MM.1S (cell line): ENCODE results near the gene EFNA2.

Source experiments
- DNase-seq: peaks from one replicate; pipeline ENCODE4 v3.0.0-alpha.2; 2015
- H2AFZ ChIP-seq: fragments of 300-600 bp; sonication (generic); 2 replicates; pipeline ENCODE4 v1.6.0; 2016; ENCODE audit warnings: antibody characterized with exemption, low read length
- H3F3A ChIP-seq: fragments of 300-600 bp; sonication (generic); 2 replicates; pipeline ENCODE4 v1.6.1; 2016; ENCODE audit warnings: mild to moderate bottlenecking, antibody characterized with exemption, low read length, moderate library complexity, mixed read lengths; ENCODE audit not compliant: insufficient read depth
- H3K27ac ChIP-seq: fragments of 300-600 bp; sonication (generic); 2 replicates; pipeline ENCODE4 v1.5.1; 2016; ENCODE audit warnings: mild to moderate bottlenecking, low read length
- H3K27me3 ChIP-seq: fragments of 300-600 bp; sonication (generic); replicated peaks from 2 replicates; pipeline ENCODE4 v1.6.0; 2016; ENCODE audit warnings: low read length; ENCODE audit not compliant: insufficient read depth
- H3K36me3 ChIP-seq: fragments of 300-600 bp; sonication (generic); replicated peaks from 2 replicates; pipeline ENCODE4 v1.6.1; 2016; ENCODE audit warnings: mild to moderate bottlenecking, low read length, mixed read lengths; ENCODE audit not compliant: insufficient read depth
- H3K4me1 ChIP-seq: fragments of 300-600 bp; sonication (generic); 2 replicates; pipeline ENCODE4 v1.6.1; 2016; ENCODE audit warnings: low read length, mixed read lengths
- H3K4me2 ChIP-seq: fragments of 300-600 bp; sonication (generic); 2 replicates; pipeline ENCODE4 v1.6.0; 2016; ENCODE audit warnings: low read depth, low read length
- H3K4me3 ChIP-seq: fragments of 300-600 bp; sonication (generic); 2 replicates; pipeline ENCODE4 v1.5.1; 2016; ENCODE audit warnings: low read length, mixed read lengths
- H3K79me2 ChIP-seq: fragments of 300-600 bp; sonication (generic); 2 replicates; pipeline ENCODE4 v1.6.1; 2016; ENCODE audit warnings: mixed run types, low read length, mixed read lengths
- H3K9ac ChIP-seq: fragments of 300-600 bp; sonication (generic); 2 replicates; pipeline ENCODE4 v1.6.1; 2016; ENCODE audit warnings: low read length, mixed read lengths
- H3K9me2 ChIP-seq: fragments of 300-600 bp; sonication (generic); replicated peaks from 2 replicates; pipeline ENCODE4 v1.6.1; 2016; ENCODE audit warnings: mild to moderate bottlenecking, low read length, mixed read lengths; ENCODE audit not compliant: insufficient read depth
- H3K9me3 ChIP-seq: fragments of 300-600 bp; sonication (generic); replicated peaks from 2 replicates; pipeline ENCODE4 v1.6.1; 2016; ENCODE audit warnings: mild to moderate bottlenecking, low read length, mixed read lengths; ENCODE audit not compliant: insufficient read depth
- H4K20me1 ChIP-seq: fragments of 300-600 bp; sonication (generic); 2 replicates; pipeline ENCODE4 v1.6.1; 2016; ENCODE audit warnings: mild to moderate bottlenecking, low read length, moderate library complexity, mixed read lengths; ENCODE audit not compliant: insufficient read depth
- EZH2 ChIP-seq: fragments of 300-600 bp; sonication (generic); optimal IDR thresholded peaks from 2 replicates; pipeline ENCODE3; 2017; ENCODE audit warnings: low read depth, mild to moderate bottlenecking, antibody characterized with exemption, low read length, mixed read lengths
- EZH2phosphoT487 ChIP-seq: fragments of 300-600 bp; sonication (generic); IDR thresholded peaks from 2 replicates; pipeline ENCODE4 v1.6.1; 2018; ENCODE audit warnings: antibody characterized with exemption, low read length
- TF ChIP-seq, protein P1 (sequence below): fragments of 300-600 bp; sonication (generic); IDR thresholded peaks from 2 replicates; pipeline ENCODE4 v1.5.1; 2016; ENCODE audit warnings: antibody characterized with exemption, low read length, mixed read lengths

Gene EFNA2

DNA sequence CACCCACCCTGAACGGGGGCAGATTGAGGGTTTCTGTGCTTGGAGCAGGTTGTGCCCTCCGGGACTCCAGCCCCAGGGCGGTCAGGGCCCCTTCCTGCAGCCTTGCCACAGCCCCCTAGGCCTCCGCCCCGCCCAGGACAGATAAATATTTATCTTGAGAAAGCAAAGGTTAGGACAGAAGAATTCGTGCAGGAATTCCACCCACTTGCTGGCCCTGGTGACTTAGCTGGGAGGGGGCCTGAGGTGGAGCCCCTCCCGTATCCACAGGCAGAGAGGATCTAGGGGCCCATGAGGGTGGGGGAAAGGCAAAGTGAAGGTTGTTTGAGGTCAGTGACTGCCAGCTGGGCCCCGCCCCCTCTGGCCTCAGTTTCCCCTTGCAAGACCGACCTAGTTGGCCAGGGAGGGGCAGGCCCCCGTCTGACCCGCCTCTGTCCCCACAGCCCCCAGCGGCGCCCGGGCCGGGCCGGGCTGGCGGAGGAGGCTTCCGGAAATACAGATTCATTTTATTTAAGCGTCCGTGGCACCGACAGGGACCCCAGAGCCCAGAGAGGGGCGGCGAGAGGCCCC is 32.1 kb upstream of the EFNA2 start:
- Histone ChIP-seq H3K4me2 (no peak overlapping the region), H3K27ac (no peak overlapping the region), H3F3A (peaks cover 3% of the 10 kb centered on the region; the same call in 1 of the 2 replicates), H3K79me2 (peaks cover 34% of the 10 kb centered on the region), H3K27me3 (no peaks in the 10 kb centered on the region), H3K9me2 (no peaks in the 10 kb centered on the region), H4K20me1 (no peaks in the 10 kb centered on the region), H3K9ac (no peak overlapping the region), H3K4me1 (peaks cover 4% of the 10 kb centered on the region; the same call in 1 of the 2 replicates), H2AFZ (no peak overlapping the region), H3K36me3 (peaks cover 12% of the 10 kb centered on the region; the same call in 1 of the 2 replicates), H3K9me3 (no peaks in the 10 kb centered on the region), H3K4me3 (no peak overlapping the region)
- DNase-seq, result no peak
- no peak for TF ChIP-seq EZH2
- TF ChIP-seq EZH2phosphoT487, result no peak
- TF ChIP-seq, protein P1, sequence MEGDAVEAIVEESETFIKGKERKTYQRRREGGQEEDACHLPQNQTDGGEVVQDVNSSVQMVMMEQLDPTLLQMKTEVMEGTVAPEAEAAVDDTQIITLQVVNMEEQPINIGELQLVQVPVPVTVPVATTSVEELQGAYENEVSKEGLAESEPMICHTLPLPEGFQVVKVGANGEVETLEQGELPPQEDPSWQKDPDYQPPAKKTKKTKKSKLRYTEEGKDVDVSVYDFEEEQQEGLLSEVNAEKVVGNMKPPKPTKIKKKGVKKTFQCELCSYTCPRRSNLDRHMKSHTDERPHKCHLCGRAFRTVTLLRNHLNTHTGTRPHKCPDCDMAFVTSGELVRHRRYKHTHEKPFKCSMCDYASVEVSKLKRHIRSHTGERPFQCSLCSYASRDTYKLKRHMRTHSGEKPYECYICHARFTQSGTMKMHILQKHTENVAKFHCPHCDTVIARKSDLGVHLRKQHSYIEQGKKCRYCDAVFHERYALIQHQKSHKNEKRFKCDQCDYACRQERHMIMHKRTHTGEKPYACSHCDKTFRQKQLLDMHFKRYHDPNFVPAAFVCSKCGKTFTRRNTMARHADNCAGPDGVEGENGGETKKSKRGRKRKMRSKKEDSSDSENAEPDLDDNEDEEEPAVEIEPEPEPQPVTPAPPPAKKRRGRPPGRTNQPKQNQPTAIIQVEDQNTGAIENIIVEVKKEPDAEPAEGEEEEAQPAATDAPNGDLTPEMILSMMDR, result no peak

DNA sequence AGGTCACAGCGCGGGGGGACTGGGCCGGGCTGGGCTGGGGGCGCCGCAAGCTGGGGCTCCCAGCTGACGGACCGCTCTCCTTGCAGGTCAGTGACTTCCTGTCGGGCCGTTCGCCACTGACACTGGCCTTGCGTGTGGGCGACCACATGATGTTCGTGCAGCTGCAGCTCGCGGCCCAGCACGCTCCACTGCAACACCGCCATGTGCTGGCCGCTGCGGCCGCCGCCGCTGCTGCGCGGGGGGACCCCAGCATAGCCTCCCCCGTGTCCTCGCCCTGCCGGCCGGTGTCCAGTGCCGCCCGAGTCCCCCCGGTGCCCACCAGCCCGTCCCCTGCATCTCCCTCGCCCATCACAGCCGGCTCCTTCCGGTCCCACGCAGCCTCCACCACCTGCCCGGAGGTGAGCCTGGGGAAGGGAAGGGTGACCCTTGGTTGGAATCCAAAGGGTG is 31.6 kb upstream of the EFNA2 start:
- Histone ChIP-seq H3K27ac (no peak overlapping the region), H3F3A (peaks cover 2% of the 10 kb centered on the region; the same call in 1 of the 2 replicates), H3K4me1 (peaks cover 4% of the 10 kb centered on the region; the same call in 1 of the 2 replicates), H3K9me2 (no peaks in the 10 kb centered on the region), H3K9me3 (no peaks in the 10 kb centered on the region), H3K9ac (no peak overlapping the region), H3K4me3 (no peak overlapping the region), H3K79me2 (peaks cover 34% of the 10 kb centered on the region), H2AFZ (no peak overlapping the region), H4K20me1 (no peaks in the 10 kb centered on the region), H3K4me2 (no peak overlapping the region), H3K27me3 (no peaks in the 10 kb centered on the region), H3K36me3 (peaks cover 12% of the 10 kb centered on the region; the same call in 1 of the 2 replicates)
- DNase-seq, result no peak
- no peak for TF ChIP-seq EZH2
- TF ChIP-seq EZH2phosphoT487, result no peak
- TF ChIP-seq, protein P1, result no peak

DNA sequence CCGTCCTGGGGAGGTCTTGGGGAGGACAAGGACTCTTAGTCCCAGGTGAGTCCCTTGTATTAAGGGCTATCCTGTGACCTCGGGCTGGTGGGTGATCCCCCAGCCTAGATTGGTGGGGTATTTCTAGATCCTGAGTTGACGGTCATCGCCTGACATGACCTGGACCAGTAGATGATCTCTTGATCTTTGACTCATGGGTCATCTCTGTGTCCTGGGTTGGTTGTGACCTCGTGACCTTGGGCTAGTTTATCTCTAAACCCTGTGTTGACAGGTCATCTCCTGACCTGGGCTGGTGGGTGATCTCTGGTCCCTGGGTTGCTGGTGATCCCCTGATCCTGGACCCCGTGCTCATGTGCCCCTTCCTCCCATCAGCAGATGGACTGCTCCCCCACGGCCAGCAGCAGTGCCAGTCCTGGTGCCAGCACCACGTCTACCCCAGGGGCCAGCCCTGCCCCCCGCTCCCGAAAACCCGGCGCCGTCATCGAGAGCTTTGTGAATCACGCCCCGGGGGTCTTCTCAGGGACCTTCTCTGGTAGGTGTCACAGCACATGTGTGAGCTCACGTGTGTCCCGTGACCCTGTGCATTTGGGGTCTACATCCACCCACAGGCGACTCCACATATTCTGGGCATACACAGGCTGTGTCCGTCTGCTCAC is 31.0 kb upstream of the EFNA2 start:
- DNase-seq, result no peak
- peaks cover 12% of the 10 kb centered on the region; the same call in 1 of the 2 replicates for H3K36me3 ChIP-seq
- no peak for TF ChIP-seq EZH2
- TF ChIP-seq, protein P1, result no peak
- TF ChIP-seq EZH2phosphoT487, result no peak
- no peaks in the 10 kb centered on the region for H3K9me3 ChIP-seq
- no peak overlapping the region for H3K27ac ChIP-seq
- H3K9me2 ChIP-seq, result no peaks in the 10 kb centered on the region
- H3K27me3 ChIP-seq, result no peaks in the 10 kb centered on the region
- no peaks in the 10 kb centered on the region for H4K20me1 ChIP-seq
- H3K4me2 ChIP-seq, result no peak overlapping the region
- H3K4me3 ChIP-seq, result no peak overlapping the region
- peaks cover 8% of the 10 kb centered on the region for H3F3A ChIP-seq
- H2AFZ ChIP-seq, result no peak overlapping the region
- peaks cover 6% of the 10 kb centered on the region; the same call in 1 of the 2 replicates for H3K4me1 ChIP-seq
- H3K9ac ChIP-seq, result no peak overlapping the region
- peaks cover 38% of the 10 kb centered on the region for H3K79me2 ChIP-seq
